NCI-H1417 treated with DMSO at 0.1 percent for 48 hours (cell line): ENCODE results near the gene KRT79.

Experiments used
- DNase-seq: peaks from one replicate; lab custom pipeline; 2025; lab: John Stamatoyannopoulos, UW

The KRT79 gene

GRCh38 chr12:52771505-52771904 is 62.6 kb downstream of the KRT79 start:
- no peak for DNase-seq
